HG03558 (cell line): Measurements from ENCODE around the gene DLX4.

Experiments
- ATAC-seq: cut with Tn5 transposase; IDR thresholded peaks from one replicate; pipeline ENCODE4 v1.9.1; 2021; ENCODE audit warnings: moderate number of reproducible peaks; ENCODE audit not compliant: unreplicated experiment; ENCODE audit errors: extremely low read depth

DLX4 gene

DNA sequence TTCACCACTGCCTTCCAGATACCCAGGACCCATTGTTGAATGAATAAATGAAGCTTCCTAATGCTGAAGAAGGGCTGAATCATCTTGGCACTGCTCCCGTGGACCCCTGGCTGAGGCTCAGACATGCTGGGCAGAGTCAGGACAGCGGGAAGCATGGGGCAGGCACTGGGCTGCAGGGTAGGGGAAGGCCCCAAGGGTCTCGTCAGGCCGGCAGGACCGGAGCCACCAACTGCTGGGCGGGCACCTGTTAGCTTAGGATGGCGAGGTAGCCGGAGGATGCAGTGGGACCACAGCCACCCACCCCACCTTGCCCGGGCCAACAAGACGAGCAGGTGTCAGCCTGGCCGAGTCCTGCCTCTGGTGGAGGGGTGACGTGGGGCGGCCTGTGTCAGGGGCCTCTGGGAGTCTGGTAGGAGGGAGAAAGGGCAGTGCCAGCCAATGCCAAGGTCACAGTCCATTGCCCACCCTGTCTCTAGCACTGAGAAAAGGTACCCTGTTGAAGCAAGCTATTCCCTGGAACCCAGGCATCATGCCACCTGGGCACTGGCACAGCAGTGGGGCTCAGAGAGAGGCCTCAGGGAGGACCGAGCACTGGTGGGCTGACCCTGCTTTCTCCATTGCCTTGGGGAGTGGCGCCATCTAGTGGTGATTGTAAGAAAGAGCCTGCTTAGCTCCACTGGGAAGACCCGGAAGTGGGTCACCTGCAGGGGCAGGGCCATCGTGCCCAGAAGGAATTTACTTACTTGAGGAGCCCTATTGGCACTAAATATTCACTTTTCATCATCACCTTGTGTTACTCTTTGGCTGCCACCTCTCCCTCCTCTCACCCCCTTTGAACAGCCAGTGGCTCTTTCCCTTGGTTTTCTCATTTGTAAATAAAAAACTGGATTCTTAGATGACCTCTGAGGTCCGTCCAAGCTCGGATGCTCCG lies 29.0 kb downstream of the DLX4 start:
- no peak for ATAC-seq

DNA sequence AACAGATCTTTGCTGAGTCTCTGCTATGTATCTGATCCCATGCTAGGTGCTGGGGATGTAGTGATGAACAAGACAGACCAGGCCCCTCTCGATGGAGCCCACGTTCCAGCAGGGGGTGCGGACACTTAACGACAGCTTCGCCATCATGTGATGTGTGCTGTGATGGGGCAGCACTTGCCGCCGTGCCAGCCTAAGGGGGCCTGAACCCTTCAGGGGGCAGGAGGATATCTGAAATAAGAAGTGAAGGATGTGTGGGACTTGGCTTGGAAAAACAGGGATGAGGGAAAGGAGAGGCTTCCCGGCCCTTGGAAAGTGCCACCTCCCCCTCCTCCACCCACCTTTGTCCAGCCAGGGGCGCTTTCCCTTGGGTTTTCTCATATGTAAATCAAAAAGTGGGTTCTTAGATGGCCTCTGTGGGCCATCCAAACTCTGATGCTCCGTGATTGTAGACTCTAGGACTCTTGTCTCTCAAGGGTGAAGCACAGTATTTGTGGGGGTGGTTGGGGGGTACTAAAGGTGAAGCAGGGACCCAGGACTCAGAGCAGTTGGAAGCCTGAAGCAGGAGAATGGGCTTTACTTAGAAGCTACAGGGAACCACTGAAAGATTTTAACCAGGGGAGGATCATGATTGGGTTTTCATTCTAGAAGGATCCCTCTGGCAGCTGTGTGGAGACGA lies 30.0 kb downstream of the DLX4 start:
- no peak for ATAC-seq

GRCh38 chr17:50003911-50004310 lies 34.9 kb downstream of the DLX4 start:
- ATAC-seq, result no peak

- no peak for ATAC-seq
These were observed 40.3 kb downstream of the DLX4 start for GRCh38 chr17:50009282-50009681.

- no peak for ATAC-seq
These were observed 44.1 kb downstream of the DLX4 start for GRCh38 chr17:50013079-50013478.

DNA sequence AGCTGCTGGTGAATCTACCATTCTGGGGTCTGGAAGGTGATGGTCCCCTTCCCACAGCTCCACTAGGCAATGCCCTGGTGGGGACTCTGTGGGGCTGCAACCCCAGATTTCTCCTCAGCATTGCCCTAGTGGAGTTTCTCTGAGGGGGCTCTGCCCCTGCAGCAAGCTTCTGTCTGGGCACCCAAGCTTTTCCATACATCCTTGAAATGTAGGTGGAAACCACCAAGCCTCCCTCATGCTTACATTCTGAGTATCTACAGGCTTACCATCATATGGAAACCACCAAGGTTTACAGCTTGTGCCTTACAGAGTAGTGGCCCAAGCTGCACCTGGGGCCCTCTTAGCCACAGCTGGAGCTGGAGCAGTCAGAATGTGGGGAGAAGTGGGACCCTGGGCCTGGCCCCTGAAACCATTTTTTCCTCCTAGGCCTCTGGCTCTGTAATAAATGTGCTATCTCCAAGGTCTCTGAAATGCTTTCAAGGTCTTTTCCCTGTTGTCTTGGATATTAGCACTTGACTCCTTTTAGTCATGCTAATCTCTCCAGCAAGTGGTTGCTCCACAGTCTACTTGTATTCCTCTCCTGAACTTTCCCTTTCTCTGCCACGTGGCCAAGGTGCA lies 45.6 kb downstream of the DLX4 start:
- ATAC-seq, result no peak

GRCh38 chr17:50015146-50015545 lies 46.2 kb downstream of the DLX4 start:
- no peak for ATAC-seq

- no peak for ATAC-seq
These were observed 49.9 kb downstream of the DLX4 start for GRCh38 chr17:50018909-50019308.

DNA sequence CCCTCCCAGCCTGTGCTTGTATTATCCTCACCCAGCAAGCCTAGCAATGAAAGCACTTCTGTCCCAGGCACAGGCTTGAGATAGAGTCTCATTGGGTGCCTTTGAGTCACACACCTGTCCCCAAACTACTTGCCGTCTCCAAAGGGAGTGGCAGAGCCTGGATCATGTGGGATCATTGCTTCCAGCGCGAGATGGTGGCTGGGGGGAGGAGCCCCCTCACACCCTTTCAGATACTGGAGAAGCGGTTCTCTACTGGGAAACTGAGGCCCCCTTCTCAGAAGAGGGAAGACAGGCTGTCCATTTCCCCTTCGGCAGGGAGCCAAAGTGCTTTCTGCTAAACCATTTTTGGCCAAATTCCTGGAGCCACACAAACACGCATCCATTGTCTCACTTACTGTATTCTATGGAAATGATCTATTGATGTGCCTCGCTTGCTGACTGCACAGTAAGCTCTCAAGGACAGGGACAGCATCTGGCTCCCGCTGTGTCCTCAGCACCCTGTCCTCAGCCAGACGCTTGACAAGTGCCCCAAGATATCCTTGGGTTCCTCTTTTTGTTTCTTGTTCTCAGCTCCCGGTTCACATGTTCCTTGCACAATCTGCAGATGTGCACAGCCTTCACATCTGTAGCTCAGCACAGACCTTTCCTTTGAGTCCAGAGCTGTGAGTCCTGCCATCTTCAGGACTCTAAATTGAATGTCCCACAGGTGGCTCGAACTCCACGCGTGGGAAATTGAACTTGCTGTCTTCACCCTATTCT lies 52.0 kb downstream of the DLX4 start:
- no peak for ATAC-seq

GRCh38 chr17:50021681-50022370 lies 52.8 kb downstream of the DLX4 start:
- no peak for ATAC-seq

DNA sequence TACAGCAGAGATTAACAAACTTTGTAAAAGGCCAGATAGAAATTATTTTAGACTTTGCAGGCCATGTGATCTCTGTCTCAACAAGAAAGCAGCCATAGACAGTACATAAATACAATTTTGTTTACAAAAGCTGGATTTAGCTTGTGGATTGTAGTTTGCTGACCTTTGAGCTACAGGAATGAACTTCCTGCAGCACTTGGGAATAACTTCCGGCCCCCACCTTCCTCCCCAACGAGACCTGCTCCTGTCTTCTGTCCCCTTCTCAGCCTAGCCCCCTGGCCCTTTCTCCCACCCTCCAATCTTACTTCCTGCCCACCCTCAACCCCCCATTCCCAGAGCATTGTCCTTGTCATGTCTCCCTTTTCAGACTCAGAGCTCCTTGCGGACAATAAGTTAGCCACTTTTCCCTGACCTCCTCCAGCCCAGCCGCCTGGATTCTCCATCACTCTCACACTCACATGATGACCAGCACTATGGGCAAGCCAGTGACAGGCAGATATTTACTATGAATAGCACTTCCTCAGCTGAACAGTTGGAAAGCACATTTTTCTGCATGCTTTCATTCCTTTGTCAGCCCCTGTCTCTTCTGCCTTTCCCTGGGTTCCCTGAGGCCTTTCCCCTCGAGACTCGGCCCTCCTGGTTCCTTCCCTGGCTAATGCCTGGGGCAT lies 53.6 kb downstream of the DLX4 start:
- no peak for ATAC-seq

DNA sequence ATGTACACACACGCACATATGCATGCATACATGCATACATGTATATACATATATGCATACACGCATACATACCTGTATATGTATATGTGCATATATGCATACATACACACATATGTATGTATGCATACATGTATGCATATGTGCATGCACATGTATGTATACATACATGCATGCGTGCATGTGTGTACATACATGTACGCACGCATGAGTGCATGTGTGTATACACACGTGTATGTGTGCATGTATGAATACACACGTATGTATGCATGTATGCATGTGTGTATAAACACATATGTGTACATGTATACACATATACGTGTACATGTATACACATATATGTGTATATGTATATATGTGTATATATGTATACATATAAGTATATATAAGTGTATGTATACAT lies 54.5 kb downstream of the DLX4 start:
- ATAC-seq, result no peak
